SH-SY5Y (cell line): ENCODE results near the gene AKT3.

Source experiments
- GATA2 ChIP-seq: IDR thresholded peaks from 2 replicates; pipeline ENCODE4 v1.6.1; 2011; ENCODE audit warnings: mild to moderate bottlenecking, low read depth, low read length
- GATA3 ChIP-seq: IDR thresholded peaks from 2 replicates; pipeline ENCODE4 v1.6.1; 2011; ENCODE audit warnings: low read depth, mild to moderate bottlenecking, low read length, moderate library complexity

DNA sequence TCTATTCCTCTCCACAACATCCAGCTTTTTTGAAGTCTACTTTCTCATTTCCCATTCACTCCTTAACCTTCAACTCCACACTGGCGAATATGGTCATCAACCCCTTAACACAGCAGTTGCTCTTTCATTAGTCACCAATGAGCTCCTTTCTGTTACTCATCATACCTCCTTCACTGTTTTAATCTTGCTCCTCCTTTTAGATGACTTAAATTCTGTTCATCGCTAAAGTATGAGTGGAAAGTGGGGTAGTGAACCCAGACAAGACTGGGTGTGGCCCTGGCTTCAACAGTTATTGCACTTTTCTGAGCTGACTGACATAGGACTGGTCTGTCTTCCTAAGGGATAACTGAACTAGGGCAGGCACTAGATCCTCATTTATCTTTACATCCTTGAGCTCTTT, 51.3 kb downstream of the AKT3 start:
- no peak for TF ChIP-seq GATA2
- no peak for TF ChIP-seq GATA3
